PFSK-1 (cell line): ENCODE results near the gene FASN.

Experiments
- POLR2AphosphoS5 ChIP-seq: IDR thresholded peaks from 2 replicates; pipeline ENCODE4 v1.6.1; 2012; ENCODE audit warnings: low read depth, mild to moderate bottlenecking, control low read depth, low read length, moderate library complexity
- SIN3A ChIP-seq: IDR thresholded peaks from 2 replicates; pipeline ENCODE4 v1.6.1; 2012; ENCODE audit warnings: mild to moderate bottlenecking, low read length, moderate library complexity, borderline replicate concordance; ENCODE audit not compliant: insufficient read depth
- TAF1 ChIP-seq: IDR thresholded peaks from 2 replicates; pipeline ENCODE4 v1.6.1; 2012; ENCODE audit warnings: low read length, control low read depth, borderline replicate concordance; ENCODE audit not compliant: insufficient read depth
- TF ChIP-seq, protein P1 (sequence below), 2 experiments: IDR thresholded peaks; 2 replicates each; pipeline versions ENCODE4 v1.6.1 to v1.8.0; 2011 to 2012; ENCODE audit warnings: low read depth in 2 of 2, low read length in 2 of 2, control low read depth in 1 of 2, inconsistent platforms in 1 of 2, mild to moderate bottlenecking in 1 of 2, moderate library complexity in 1 of 2; ENCODE audit not compliant: insufficient read depth in 1 of 2

DNA sequence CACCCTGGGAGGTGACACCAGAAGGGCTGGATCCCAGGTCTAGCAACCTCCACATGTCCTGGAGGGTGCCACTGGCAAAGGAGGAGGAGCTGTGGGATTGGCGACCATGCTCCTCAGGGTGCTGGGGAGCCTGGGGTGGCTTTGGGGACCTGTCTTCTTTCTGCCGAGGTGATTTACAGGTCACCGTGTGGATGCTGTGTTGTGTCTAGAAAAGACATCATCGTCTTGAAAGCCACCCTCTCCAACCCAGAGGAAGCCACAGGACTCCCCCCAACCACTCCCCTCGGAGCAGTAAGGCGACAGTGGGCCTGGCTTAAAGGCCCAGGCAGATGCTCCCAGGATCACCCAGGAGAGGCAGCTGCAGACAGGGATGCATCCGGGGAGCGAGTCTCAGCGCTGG, 29.7 kb upstream of the FASN start:
- no peak for TF ChIP-seq POLR2AphosphoS5
- TF ChIP-seq, protein P1, sequence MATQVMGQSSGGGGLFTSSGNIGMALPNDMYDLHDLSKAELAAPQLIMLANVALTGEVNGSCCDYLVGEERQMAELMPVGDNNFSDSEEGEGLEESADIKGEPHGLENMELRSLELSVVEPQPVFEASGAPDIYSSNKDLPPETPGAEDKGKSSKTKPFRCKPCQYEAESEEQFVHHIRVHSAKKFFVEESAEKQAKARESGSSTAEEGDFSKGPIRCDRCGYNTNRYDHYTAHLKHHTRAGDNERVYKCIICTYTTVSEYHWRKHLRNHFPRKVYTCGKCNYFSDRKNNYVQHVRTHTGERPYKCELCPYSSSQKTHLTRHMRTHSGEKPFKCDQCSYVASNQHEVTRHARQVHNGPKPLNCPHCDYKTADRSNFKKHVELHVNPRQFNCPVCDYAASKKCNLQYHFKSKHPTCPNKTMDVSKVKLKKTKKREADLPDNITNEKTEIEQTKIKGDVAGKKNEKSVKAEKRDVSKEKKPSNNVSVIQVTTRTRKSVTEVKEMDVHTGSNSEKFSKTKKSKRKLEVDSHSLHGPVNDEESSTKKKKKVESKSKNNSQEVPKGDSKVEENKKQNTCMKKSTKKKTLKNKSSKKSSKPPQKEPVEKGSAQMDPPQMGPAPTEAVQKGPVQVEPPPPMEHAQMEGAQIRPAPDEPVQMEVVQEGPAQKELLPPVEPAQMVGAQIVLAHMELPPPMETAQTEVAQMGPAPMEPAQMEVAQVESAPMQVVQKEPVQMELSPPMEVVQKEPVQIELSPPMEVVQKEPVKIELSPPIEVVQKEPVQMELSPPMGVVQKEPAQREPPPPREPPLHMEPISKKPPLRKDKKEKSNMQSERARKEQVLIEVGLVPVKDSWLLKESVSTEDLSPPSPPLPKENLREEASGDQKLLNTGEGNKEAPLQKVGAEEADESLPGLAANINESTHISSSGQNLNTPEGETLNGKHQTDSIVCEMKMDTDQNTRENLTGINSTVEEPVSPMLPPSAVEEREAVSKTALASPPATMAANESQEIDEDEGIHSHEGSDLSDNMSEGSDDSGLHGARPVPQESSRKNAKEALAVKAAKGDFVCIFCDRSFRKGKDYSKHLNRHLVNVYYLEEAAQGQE (IDR thresholded peaks at IDR 0.05; ENCODE audit: insufficient read depth in 1 of 2, low read depth in 2 of 2, low read length in 2 of 2): no peak
- TF ChIP-seq SIN3A: no peak
- TF ChIP-seq TAF1: no peak
